Left ventricle myocardium superior (tissue), 1 donor: ENCODE data around the gene FOXE1. TPM values are rescaled to one million over a fixed set of nuclear protein-coding genes. Genes with fewer than 3 reads are reported as not detected.

Experiments
- ATAC-seq: fragments of 200-7000 bp; cut with Tn5 transposase; one replicate; pipeline ENCODE4 v1.9.1; 2020; ENCODE audit warnings: mild to moderate bottlenecking, moderate library complexity
- DNase-seq: peaks from one replicate; pipeline ENCODE4 v3.0.0-alpha.2; 2020
- intact Hi-C: fragments of 100-400 bp; cut with micrococcal nuclease; formaldehyde crosslinking; loops from one replicate; pipeline ENCODE4 v1.11.0; 2022
- total RNA-seq: library from RNA; stranded (reverse); fragmentation: NEBNext Ultra II Directional; extraction: Animal tissue kit (Norgen Biotek cat#: 25700); gene quantifications from one replicate; pipeline ENCODE4 v1.2.1, GENCODE V29; 2021
- donor health status: DM: no; HTN: yes; CAD: no; lungs with severe emphysema.

Gene FOXE1
- total RNA-seq, 1 donor from 2014 or later = not detected

GRCh38 chr9:97847474-97848214 lies 5.4 kb upstream of the FOXE1 start:
- no peak for ATAC-seq
- no peak for DNase-seq
- intact Hi-C loops = no loop called here

GRCh38 chr9:97848215-97848479 lies 4.9 kb upstream of the FOXE1 start:
- intact Hi-C loops = no loop called here
- ATAC-seq (no peak), DNase-seq (no peak)

- DNase-seq (peak; percentile 53), ATAC-seq (peak; percentile 19)
- intact Hi-C loops = no loop called here
These were observed 4.4 kb upstream of the FOXE1 start for GRCh38 chr9:97848480-97849237.

GRCh38 chr9:97849980-97850379 lies 3.0 kb upstream of the FOXE1 start:
- DNase-seq (no peak), ATAC-seq (no peak)
- intact Hi-C loops = no loop called here

- ATAC-seq = no peak
- DNase-seq = no peak
- intact Hi-C loops = no loop called here
These were observed 2.1 kb upstream of the FOXE1 start for GRCh38 chr9:97850746-97851445.

- DNase-seq (no peak), ATAC-seq (no peak)
- intact Hi-C loops = no loop called here
These were observed 1.6 kb upstream of the FOXE1 start for GRCh38 chr9:97851446-97851883.

GRCh38 chr9:97852001-97852398 lies 1.0 kb upstream of the FOXE1 start:
- intact Hi-C loops = no loop called here
- DNase-seq (no peak), ATAC-seq (no peak)

GRCh38 chr9:97852399-97853055 lies 499 bp upstream of the FOXE1 start:
- intact Hi-C loops = no loop called here
- DNase-seq (no peak), ATAC-seq (no peak)

GRCh38 chr9:97853844-97854695 lies 1.0 kb downstream of the FOXE1 start:
- intact Hi-C loops = no loop called here
- ATAC-seq = no peak
- DNase-seq = no peak

- DNase-seq = no peak
- no peak for ATAC-seq
These were observed 1.9 kb downstream of the FOXE1 start for GRCh38 chr9:97854696-97855485.

GRCh38 chr9:97855486-97855875 lies 2.5 kb downstream of the FOXE1 start:
- intact Hi-C loops = no loop called here
- DNase-seq = no peak
- ATAC-seq = no peak

More at GRCh38 chr9:97854696-97855485, 1.9 kb downstream of the FOXE1 start:
- intact Hi-C loops = no loop called here

- intact Hi-C loops = no loop called here
- ATAC-seq (no peak), DNase-seq (no peak)
These were observed 2.9 kb downstream of the FOXE1 start for GRCh38 chr9:97855899-97856298.

- DNase-seq (no peak), ATAC-seq (no peak)
- intact Hi-C loops = no loop called here
These were observed 4.0 kb downstream of the FOXE1 start for GRCh38 chr9:97856857-97857605.

GRCh38 chr9:97857606-97858392 lies 4.8 kb downstream of the FOXE1 start:
- DNase-seq (no peak), ATAC-seq (no peak)
- intact Hi-C loops = no loop called here

GRCh38 chr9:97858393-97858713 lies 5.3 kb downstream of the FOXE1 start:
- ATAC-seq = no peak
- intact Hi-C loops = no loop called here
- DNase-seq = no peak

- DNase-seq = no peak
- no peak for ATAC-seq
- intact Hi-C loops = no loop called here
These were observed 5.8 kb downstream of the FOXE1 start for GRCh38 chr9:97858826-97859225.

GRCh38 chr9:97859346-97859745 lies 6.3 kb downstream of the FOXE1 start:
- DNase-seq = no peak
- no peak for ATAC-seq
- intact Hi-C loops = no loop called here
